ENCODE measurements around the gene GNMT. TPM values are rescaled to one million over a fixed set of nuclear protein-coding genes. Genes with fewer than 3 reads are reported as not detected.

GNMT gene
- 0.97 TPM for total RNA-seq
- long read RNA-seq, partial matches to known transcripts = 0 of 1 reads
- long read RNA-seq, other reads (novel, unspliced or antisense) = 0 of 1 reads

GRCh38 chr6:42960243-42961019 is at the start of gene GNMT:
TSS of gene GNMT (plus strand) at chr6:42960754. CDS start at chr6:42960768, 14 bp downstream.
- intact Hi-C loops (cut with DNase I) = no loop called here
- peak; percentile 85 for DNase-seq (ENCODE audit: missing footprints)
- peak; percentile 88 for ATAC-seq

GRCh38 chr6:42911171-42912021 is 49.2 kb upstream of the GNMT start:
- no peak for DNase-seq (ENCODE audit: missing footprints)
- intact Hi-C loops (cut with DNase I) = no loop called here

GRCh38 chr6:42914546-42914945 is 46.0 kb upstream of the GNMT start:
- DNase-seq (ENCODE audit: missing footprints) = no peak
- intact Hi-C loops (cut with DNase I) = no loop called here
- ATAC-seq = no peak

More at GRCh38 chr6:42911171-42912021, 49.2 kb upstream of the GNMT start:
- no peak for ATAC-seq

GRCh38 chr6:42915732-42916131 is 44.8 kb upstream of the GNMT start, which contains the start of gene PTCRA:
TSS of gene PTCRA (plus strand) at chr6:42916053. CDS start at chr6:42916070, 17 bp downstream.
- DNase-seq (ENCODE audit: missing footprints) (no peak), ATAC-seq (no peak)
- intact Hi-C loops (cut with DNase I) = no loop called here

- intact Hi-C loops (cut with DNase I) = no loop called here
- DNase-seq (ENCODE audit: missing footprints) (no peak), ATAC-seq (no peak)
These were observed 44.3 kb upstream of the GNMT start for GRCh38 chr6:42916288-42916687.

- DNase-seq (ENCODE audit: missing footprints) (no peak), ATAC-seq (no peak)
- intact Hi-C loops (cut with DNase I) = no loop called here
These were observed 38.8 kb upstream of the GNMT start for GRCh38 chr6:42921801-42922200.

- ATAC-seq (no peak), DNase-seq (ENCODE audit: missing footprints) (no peak)
- intact Hi-C loops (cut with DNase I) = no loop called here
These were observed 36.9 kb upstream of the GNMT start for GRCh38 chr6:42923666-42924065.

GRCh38 chr6:42925248-42925857 is 35.2 kb upstream of the GNMT start:
- DNase-seq (ENCODE audit: missing footprints) (no peak), ATAC-seq (no peak)
- intact Hi-C loops (cut with DNase I) = loop anchor here (5.0 kb wide), 1 partner anchor 57 kb away; the partner anchor contains the start of gene PPP2R5D

- ATAC-seq = peak; percentile 96
- peak; percentile 97 for DNase-seq (ENCODE audit: missing footprints)
- intact Hi-C loops (cut with DNase I) = loop anchor here (5.0 kb wide), 1 partner anchor 53 kb away; the partner anchor contains the start of gene PPP2R5D
These were observed 31.4 kb upstream of the GNMT start, which contains the start of gene CNPY3 for GRCh38 chr6:42928986-42929820. TSS of gene CNPY3 (plus strand) at chr6:42929480. CDS start at chr6:42929571, 91 bp downstream.

GRCh38 chr6:42929821-42930360 is 30.7 kb upstream of the GNMT start:
- DNase-seq (ENCODE audit: missing footprints) = peak; percentile 79
- intact Hi-C loops (cut with DNase I) = loop anchor here (5.0 kb wide), 1 partner anchor 52 kb away; the partner anchor contains the start of gene PPP2R5D
- peak; percentile 12 for ATAC-seq

- intact Hi-C loops (cut with DNase I) = no loop called here
- DNase-seq (ENCODE audit: missing footprints) = no peak
- ATAC-seq = no peak
These were observed 28.1 kb upstream of the GNMT start for GRCh38 chr6:42932412-42932811.

GRCh38 chr6:42933205-42933604 is 27.3 kb upstream of the GNMT start:
- ATAC-seq = no peak
- DNase-seq (ENCODE audit: missing footprints) = no peak
- intact Hi-C loops (cut with DNase I) = no loop called here

- ATAC-seq (no peak), DNase-seq (ENCODE audit: missing footprints) (no peak)
- intact Hi-C loops (cut with DNase I) = no loop called here
These were observed 25.2 kb upstream of the GNMT start for GRCh38 chr6:42935322-42935721.

GRCh38 chr6:42936398-42936797 is 24.2 kb upstream of the GNMT start:
- DNase-seq (ENCODE audit: missing footprints) (no peak), ATAC-seq (no peak)
- intact Hi-C loops (cut with DNase I) = no loop called here

- intact Hi-C loops (cut with DNase I) = no loop called here
- DNase-seq (ENCODE audit: missing footprints) = no peak
- no peak for ATAC-seq
These were observed 22.8 kb upstream of the GNMT start for GRCh38 chr6:42937548-42938427.

- intact Hi-C loops (cut with DNase I) = no loop called here
- ATAC-seq = no peak
- no peak for DNase-seq (ENCODE audit: missing footprints)
These were observed 22.1 kb upstream of the GNMT start for GRCh38 chr6:42938428-42938796.
